GM18505 (cell line): ENCODE results near the gene TMEM220.
A peak's percentile ranks its signal among the peaks of the same experiment; 100 is the strongest.
"Not testable (repeated sequence)": the region's sequence is repeated elsewhere in the genome, so short reads cannot be mapped to it uniquely, and the experiment has no call there.

ENCODE experiments used
- ATAC-seq: cut with Tn5 transposase; IDR thresholded peaks from one replicate; pipeline ENCODE4 v1.9.1; 2021; ENCODE audit not compliant: unreplicated experiment
- POLR2A ChIP-seq: IDR thresholded peaks from 4 replicates; pipeline ENCODE4 v1.6.1; 2011; ENCODE audit warnings: borderline replicate concordance; ENCODE audit not compliant: insufficient read depth, insufficient read length; ENCODE audit errors: extremely low read depth

TMEM220 gene

GRCh38 chr17:10744501-10745000 is 14.7 kb upstream of the TMEM220 start:
- no peak for ATAC-seq
- TF ChIP-seq POLR2A, result no peak

GRCh38 chr17:10743316-10744009 is 13.6 kb upstream of the TMEM220 start:
- no peak for TF ChIP-seq POLR2A
- ATAC-seq, result no peak

- TF ChIP-seq POLR2A, result no peak
- no peak for ATAC-seq
These were observed 12.6 kb upstream of the TMEM220 start for GRCh38 chr17:10742431-10742830.

GRCh38 chr17:10741416-10742135 is 11.8 kb upstream of the TMEM220 start:
- TF ChIP-seq POLR2A, result no peak
- no peak for ATAC-seq

DNA sequence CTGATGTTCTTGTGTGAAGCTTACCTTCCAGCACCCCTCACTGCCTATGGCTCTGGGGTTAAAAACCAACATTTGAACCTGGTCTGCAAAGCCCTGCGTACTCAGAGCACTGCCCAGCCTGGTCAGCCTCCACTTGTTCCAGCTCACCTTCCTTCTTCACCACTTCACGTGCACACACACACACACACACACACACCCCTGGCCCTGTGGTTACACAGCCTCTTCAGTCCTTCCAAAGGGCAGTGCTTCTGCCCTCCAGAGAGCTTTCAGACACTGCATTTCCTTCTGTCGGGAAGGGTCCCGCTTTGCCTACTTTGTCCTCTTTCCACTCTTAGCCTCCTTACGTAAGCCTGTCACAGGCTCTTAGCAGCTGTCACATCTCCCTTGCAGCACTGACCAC is 9.6 kb upstream of the TMEM220 start:
- no peak for ATAC-seq
- TF ChIP-seq POLR2A, result no peak

- TF ChIP-seq POLR2A, result no peak
- ATAC-seq, result no peak
These were observed 8.9 kb upstream of the TMEM220 start for GRCh38 chr17:10738521-10739258.

DNA sequence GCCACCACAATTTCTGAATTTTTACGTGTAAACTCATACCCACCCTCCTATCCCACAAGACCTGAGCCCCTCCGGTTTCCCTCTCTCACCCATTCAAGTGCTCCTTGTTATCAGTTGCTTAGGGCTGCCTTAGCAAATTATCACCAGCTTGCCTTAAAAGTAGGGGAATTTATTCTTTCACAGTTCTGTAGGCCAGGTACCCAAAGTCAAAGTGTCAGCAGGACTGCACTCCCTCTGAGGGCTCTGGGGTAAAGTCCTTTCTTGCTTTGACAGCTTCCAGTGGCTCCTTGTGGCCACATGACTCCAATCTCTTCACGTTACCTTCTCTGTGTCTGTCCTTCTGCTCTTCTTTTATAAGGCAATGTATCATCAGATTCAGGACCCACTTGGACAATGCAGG is 7.9 kb upstream of the TMEM220 start:
- no peak for ATAC-seq
- no peak for TF ChIP-seq POLR2A

GRCh38 chr17:10737168-10737622 is 7.4 kb upstream of the TMEM220 start:
- peak; percentile 52 for ATAC-seq
- no peak for TF ChIP-seq POLR2A

- no peak for ATAC-seq
- TF ChIP-seq POLR2A, result no peak
These were observed 6.0 kb upstream of the TMEM220 start for GRCh38 chr17:10735821-10736220.

DNA sequence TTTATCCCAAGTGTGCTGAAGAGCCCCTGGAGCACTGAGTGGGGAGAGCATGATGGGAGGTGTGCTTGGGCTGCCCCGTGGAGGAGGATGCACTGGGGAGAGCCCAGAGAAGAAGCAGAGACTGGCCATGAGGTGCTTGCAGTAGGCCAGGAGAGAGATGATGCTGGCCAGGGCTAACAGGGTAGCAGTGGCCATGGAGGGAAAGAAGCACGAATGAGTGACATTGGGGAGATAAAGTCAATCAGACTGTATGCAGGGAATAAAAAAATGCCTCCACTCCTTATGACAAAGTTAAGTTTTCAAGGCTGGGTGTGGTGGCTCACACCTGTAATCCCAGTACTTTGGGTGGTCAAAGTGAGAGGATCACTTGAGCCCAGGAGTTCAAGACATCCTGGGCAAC is 5.4 kb upstream of the TMEM220 start:
- no peak for TF ChIP-seq POLR2A
- no peak for ATAC-seq

GRCh38 chr17:10733666-10734065 is 3.8 kb upstream of the TMEM220 start:
- TF ChIP-seq POLR2A, result no peak
- no peak for ATAC-seq

DNA sequence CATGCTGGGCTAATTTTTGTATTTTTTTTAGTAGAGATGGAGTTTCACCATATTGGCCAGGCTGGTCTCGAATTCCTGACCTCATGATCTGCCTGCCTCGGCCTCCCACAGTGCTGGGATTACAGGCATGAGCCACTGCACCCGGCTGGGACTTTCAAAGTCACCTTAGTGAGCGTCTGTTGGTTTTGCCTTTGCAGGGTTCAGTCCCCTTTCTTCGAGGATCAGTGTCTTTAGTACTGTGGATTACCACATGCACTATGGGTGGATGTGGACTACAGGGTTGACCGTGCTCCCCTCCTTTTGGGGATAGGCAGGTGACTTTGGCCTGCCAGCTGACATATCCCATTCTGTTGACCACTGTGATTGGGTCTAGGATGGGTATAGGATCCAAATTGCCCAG is 2.3 kb upstream of the TMEM220 start:
- ATAC-seq, result not testable (repeated sequence)

- TF ChIP-seq POLR2A, result no peak
- ATAC-seq, result no peak
These were observed 1.6 kb upstream of the TMEM220 start for GRCh38 chr17:10731408-10731879.

DNA sequence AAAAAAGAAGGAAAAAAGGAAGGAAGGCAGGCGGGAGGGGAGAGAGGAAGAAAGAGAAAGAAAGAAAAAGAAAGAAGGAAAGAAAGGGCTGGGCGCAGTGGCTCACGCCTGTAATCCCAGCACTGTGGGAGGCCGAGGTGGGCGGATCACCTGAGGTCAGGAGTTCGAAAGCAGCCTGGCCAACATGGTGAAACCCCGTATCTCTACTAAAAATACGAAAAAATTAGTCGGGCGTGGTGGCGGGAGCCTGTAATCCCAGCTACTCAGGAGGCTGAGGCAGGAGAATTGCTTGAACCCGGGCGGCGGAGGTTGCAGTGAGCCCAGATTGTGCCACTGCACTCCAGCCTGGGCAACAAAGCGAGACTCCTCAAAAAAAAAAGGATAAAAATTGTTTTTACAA is 424 bp upstream of the TMEM220 start:
- not testable (repeated sequence) for ATAC-seq
